Renal cortical epithelial cell (primary cell): Measurements from ENCODE around the gene CLCN2. TPM values are rescaled to one million over a fixed set of nuclear protein-coding genes. Genes with fewer than 3 reads are reported as not detected.

Source experiments
- DNase-seq: peaks from one replicate; pipeline ENCODE4 v3.0.0-alpha.2; 2011; ENCODE audit warnings: low read depth
- total RNA-seq: library from RNA; depleted of rRNA; stranded (reverse); fragments of >200 nt; gene quantifications from 2 replicates; pipeline ENCODE4 v1.2.3, GENCODE V29; 2014

The CLCN2 gene
- total RNA-seq, 1 donor from 2014 or later: 3.5 TPM

DNA sequence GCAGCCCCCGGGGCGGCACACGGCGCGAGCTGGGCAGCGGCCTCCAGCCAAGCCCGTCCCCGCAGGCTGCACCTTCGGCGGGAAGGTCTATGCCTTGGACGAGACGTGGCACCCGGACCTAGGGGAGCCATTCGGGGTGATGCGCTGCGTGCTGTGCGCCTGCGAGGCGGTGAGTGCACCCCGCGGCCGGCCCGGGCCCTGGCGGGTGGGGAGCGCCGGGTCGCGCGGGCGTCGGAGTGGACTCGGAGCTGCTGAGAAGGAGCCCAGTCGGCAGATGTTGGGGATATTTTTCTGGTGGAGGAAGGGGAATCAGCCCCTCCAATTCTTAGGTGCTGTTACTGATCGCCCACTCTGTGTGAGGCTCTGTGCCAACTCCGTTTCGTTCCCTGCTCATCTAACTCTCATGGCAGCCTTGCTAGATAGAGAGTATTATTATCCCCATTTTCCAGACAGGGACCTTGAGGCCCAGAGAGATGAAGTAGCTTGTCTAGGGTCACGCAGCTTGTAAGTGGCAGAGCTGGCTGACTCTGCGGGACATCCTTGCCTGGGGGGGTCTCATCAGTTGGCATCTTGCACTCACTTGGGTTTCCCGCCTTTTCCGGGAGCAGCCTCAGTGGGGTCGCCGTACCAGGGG is 19.3 kb upstream of the CLCN2 start:
- no peak for DNase-seq

DNA sequence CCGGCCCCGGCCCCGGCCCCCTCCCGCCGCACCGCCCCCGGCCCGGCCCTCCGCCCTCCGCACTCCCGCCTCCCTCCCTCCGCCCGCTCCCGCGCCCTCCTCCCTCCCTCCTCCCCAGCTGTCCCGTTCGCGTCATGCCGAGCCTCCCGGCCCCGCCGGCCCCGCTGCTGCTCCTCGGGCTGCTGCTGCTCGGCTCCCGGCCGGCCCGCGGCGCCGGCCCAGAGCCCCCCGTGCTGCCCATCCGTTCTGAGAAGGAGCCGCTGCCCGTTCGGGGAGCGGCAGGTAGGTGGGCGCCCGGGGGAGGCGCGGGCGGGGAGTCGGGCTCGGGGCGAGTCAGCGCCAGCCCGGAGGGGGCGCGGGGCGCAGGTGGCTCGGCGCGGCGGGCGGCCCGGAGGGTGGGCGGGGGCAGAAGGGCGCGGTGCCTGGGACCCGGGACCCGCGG is 18.8 kb upstream of the CLCN2 start:
- no peak for DNase-seq

DNA sequence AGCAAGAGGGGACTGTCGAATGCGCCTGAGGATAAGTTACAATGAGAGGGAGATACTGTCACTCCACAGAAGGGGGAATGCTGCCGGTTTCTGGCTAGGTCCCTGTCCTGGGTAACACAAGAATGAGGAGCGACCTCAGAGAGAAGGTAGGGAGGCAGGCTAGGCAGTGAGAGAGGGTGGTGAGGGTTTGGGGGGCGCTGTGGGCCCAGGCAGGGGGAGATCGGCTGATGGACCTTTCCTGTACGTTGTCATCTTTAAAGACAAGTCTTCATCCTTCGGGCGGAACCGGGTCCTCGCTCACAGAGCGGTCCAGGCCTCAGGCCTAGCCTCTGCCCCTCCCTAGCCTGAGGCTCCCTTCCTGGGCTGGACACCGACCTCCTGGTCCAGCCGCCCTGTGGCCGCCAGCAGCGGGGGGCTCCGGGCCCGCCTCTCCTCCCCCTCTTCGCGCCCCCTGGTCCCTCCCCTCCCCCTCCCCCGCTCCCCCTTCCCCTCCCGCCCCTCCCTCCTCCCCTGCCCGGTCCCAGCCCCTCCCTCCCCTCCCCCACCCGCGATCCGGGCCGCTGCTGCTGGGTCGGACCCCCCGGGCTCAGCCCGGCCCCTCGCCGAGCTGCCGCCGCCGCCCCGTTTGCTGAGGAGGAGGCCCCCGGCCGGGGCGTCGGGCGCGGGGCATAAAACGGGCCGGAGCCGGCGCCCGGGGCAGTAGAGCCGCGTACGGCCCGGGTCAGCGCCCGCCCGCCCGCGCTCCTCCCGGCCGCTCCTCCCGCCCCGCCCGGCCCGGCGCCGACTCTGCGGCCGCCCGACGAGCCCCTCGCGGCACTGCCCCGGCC is 18.2 kb upstream of the CLCN2 start, which contains the start of gene CHRD:
CHRD (plus strand) TSS at position 697 of the 827 bp plus-strand sequence. CDS start 265 bp downstream, outside the sequence.
- DNase-seq: no peak

DNA sequence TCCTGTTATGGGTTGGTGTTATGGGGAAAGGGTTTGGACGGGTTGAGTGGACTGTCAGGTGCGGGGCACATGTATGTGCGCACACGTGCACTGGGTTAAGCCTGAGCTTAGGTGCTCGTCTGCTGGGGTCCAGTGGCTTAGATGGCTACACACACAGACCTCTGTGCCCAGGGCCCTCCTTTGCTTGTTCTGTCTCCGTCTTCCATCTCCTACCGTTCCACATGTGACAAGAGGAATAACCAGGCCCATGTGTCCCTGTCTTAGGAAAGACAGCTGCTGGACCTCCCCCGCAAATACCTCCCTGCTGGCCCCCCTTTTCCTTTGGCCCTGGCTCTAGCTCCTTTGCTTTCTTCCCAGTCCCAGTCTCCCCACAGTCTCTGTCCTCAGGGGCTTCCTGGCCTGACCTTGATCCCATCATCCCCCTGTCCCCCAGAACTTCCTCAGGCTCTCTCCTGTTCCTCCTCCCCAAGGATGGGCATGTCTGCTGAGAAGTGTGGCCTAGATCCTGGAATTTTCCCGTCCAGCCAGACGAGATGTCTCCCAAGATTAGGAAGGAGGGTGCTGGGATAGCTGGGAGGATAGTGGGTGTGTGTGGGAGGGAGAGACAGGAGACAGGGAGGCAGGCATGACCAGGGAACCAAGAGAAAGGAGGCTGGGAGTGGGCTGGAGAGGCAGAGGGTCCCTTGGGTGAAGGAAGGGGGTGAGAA is 17.4 kb upstream of the CLCN2 start:
- no peak for DNase-seq

DNA sequence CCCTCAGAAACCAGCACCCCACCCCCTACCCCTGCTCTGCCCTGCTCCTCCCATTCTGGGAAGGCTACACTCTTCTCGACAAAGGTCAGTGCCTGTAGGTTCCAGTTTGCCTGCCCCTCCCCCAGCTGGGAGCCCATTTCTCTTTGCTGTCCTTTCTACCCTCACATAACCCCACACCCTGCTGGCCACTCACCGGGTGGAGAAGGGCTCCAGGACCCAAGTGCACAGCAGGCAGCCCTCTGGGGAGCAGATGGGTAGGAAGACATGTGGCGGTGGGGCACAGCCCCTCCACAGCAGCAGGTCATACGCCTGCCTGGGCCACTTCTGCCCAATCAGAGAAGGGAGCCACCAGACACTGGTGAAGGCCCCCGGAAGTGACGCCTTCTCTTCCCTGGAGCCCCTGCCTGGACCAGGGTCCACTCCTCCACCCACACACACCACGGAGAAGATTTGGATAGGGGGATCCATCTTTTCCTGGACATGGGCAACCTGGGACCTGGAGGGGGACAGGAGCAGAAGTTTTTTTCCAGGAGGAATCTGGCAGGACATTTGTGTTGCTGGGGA is 16.6 kb upstream of the CLCN2 start, which contains the start of gene THPO:
THPO (minus strand) TSS at position 326 of the 564 bp plus-strand sequence. CDS start 1,948 bp downstream, outside the sequence.
- DNase-seq: peak; percentile 43

DNA sequence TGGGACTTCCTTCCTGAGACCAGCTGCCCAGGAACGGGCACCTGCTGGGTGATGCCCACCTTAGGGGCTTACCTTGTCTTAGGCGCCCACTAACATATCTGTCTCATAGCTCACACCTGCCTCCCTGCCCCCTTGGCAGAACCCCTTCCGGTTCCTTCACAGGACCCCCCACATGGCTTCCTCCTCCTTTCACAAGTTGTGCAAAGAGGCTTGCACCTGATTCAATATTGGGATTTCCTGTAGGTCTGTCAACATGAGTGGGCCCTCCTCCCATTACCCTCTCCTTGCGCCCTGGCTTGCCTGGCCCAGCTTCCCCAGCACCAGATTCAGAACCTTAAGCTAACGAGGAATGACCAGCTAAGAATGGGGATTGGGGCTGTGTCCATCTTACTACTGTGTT is 16.0 kb upstream of the CLCN2 start:
- DNase-seq: no peak

DNA sequence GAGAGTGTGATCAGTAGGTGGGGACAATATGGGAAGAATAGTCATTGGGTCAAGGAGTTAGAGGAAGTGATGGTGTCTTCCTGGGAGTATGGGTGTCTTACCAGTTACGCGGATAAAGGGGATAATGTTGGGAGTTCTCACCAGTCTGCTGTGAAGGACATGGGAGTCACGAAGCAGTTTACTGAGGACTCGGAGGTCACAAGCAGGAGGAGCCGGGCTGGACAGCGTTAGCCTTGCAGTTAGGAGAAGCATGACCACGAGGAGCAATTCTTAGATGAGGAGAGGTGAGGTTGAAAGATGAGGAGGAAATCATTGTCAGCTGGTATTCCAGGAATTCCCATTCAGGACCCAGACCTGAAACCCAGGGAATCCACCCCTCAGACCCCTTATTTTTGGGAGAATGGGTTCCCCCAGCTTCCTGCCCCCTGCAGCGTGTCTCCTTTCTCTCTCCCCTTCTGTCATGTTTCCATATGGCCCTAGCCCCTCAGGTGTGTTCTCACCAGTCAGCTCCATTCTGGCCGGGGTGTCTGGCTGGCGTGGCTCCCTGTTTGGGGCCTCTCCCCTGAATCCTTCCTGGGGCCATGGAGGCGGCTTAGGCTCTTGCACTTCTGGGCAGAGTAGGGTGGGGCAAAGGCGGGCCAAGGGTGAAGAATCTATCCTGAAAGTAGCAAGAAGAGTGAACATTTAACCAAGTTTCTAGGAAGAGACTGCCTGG is 14.5 kb upstream of the CLCN2 start:
- DNase-seq: no peak

DNA sequence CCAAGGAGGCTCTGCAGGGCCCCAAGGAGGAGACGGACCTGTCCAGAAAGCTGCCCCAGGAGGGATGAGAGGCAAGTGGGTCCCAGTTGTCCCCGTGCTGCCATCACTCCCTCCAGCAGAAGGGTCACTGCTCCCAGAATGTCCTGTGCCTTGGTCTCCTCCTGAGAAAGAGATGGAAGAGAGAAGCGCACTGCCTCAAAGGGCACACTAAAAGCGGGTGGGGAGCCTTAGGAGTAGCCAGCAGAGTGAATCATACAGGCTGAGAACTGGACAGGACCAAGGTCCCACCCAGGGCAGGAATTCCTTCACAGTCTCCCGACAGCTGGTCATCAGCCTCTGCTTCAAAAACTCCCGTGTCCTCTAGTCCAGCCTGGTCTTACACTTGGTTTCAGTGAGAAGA is 12.0 kb upstream of the CLCN2 start:
- DNase-seq: no peak

DNA sequence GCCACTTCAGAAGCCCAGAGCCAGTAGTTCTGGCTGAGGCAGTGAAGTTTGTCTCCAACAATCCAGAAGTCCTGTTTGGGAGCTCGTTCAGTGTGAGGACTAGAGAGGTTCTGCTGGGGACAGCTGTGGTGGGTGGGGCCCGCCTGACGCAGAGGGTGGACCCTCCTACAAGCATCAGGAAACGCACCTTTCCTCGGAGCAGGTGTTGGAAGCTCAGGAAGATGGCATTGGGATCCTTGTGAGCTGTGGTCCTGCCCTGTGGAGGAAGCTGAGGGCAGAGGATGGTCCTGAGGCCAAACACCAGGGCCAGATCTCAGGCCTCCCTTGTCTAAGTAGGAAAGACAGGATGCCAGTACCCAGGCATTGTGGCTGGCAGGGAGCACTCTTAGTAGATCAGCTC is 11.5 kb upstream of the CLCN2 start:
- DNase-seq: no peak

DNA sequence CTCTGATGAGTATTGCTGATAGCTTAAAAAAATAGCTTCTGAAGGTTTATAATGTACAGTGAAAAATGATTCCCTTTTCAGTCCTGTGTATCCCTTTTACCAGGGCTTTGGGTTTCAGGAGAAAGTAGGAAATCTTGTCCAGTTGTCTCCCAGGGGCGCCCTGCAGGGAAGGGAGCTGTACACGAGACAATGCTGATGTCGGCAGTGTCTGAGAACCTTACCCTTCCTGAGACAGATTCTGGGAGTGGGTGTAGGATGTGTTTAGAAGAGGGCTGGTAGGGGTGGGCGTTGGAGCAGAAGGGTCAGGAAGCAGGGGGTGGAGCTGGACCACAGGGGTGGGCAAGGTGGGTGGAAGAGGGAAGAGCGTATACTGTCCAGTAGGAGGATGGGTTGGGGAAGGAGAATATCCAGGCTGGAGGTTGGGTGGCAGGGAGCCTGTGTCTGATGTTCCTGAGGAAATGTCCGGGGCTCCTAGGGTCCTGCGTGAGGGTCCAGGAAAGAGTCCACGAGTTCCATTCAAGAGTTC is 11.0 kb upstream of the CLCN2 start:
- no peak for DNase-seq

DNA sequence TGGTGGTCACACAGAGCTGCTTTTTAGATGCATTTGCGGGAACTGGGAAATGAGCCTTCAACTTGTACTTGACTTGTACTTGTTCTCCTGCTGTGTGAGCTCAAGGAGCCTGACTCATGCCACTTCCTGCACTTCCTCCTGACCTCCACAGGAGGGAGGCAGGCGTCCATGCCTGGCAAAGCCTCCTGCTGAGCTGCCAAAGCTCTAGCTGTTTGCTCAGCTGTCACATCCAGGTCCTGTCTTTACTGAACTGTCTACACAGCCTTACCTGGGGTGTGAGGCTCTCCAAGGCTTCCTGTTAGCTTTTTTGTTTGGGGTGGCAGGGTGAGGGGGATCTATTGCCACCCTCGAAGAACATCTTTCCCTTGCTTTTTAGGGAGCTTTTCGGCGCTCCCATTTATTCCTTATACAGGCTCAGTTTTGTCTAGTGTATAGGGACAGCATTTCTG is 10.2 kb upstream of the CLCN2 start:
- peak; percentile 84 for DNase-seq

DNA sequence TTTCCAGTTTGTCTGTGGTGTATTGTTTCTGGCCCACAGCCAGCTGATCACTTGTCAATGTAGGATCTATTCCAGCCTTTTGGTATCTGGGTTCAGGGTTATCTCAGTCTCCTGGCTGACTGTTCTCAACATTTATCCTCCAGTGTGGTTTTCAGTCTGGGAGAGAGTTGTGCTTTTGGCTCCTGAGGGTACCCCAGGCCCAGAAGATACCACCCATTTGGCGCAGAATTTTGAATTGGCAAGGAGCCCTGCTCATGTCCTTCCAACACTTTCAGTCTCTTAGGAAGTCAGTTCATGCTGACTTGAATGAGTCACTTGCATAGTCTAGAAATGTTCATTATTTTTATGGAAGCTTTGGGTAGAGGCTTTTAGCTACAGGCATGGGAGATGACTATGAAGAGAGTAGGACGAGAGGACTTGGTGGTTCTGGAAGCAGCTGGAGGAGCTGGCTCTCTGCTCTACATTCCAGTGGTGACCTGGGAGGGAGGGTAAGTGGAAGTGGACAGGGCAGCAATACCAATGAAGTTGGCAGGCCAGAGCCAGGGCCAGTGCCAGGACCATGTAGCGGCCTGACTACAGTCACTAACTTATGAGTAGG is 7.3 kb upstream of the CLCN2 start:
- peak; percentile 14 for DNase-seq

DNA sequence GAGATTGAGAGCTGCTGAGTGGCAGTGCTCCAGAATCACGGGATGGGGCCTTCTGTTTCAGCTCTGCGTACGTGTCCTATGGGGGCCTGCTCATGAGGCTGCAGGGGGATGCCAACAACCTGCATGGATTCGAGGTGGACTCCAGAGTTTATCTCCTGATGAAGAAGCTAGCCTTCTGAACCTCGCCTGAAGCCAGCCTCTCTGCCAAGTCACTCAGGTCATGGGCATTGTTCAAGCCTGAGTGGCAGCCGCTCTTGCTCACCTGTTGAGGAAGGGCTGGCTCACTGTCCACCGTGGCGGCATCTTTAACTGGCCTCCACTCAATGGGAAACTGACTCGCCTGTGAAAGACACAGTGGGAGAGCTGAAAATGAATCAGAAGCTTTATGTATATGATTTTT is 6.7 kb upstream of the CLCN2 start:
- DNase-seq: no peak

DNA sequence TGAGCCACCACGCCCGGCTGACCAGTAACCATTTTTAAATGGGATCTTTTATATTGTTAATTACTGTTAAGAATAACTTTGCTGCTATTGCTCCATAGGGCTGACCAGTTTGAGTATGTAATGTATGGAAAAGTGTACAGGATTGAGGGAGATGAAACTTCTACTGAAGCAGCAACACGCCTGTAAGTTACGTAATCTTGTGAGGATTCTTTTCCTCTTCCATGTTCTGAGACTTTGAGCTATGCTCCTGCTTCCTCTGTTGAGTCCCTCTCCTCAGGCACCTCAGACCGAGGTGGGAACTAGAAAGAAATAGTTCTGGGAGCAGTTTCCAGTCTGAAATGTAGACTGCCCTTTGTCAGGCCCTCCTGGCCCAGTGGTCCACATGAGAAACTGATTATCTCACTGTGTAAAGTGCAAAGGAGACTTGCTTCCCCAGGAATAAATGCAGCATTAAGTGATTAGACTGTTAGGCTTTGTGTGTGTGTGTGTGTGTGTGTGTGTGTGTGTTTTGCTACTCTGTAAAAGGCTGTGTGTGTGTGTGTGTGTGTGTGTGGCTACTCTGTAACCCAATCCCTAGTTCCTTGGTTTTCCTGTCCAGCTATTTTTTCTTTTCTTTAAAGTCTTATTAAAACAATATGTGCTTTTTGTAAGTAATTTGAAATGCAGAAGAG is 5.3 kb upstream of the CLCN2 start:
- no peak for DNase-seq

DNA sequence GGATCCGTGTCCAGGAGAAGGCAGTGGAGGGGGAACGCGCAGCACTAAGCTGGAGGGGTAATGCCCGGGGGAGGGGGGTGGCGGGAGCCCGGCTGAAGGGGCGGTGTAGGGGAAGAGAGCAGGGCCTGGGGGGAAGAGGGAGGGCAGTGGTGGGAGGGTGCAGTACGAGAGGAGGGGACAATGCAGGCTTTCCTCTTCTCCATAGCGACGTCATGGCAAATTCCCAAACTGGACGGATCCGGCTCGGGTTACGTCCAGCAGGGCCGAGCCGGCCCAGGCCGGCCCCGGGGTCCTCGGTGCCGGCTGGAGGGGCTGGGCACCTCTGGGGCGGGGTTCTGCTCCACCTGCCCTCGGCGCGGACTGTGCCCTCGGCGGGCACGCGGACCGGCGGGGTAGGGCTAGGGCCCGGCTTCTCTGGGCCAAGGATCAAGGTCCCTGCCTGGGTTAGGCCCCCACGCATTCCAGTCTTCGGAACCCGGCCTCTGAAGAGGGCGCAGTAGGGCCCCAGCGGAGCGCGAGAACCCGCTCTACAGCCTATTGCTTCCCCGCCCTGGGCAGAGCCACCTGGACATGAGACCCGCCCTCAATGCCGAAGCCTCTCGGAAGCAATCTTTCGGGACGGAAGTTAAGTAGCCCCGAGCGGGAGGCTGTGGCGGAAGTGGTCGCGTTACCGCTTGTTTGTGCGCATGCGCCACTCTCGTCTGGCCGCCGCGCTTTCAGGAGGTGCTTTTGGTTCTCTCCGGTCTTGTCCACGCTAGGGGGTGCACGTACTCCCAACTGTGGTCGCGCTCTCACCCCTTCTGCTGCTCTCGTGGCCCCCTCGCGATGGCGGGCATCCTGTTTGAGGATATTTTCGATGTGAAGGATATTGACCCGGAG is 1.5 kb upstream of the CLCN2 start:
- DNase-seq: peak; percentile 94

DNA sequence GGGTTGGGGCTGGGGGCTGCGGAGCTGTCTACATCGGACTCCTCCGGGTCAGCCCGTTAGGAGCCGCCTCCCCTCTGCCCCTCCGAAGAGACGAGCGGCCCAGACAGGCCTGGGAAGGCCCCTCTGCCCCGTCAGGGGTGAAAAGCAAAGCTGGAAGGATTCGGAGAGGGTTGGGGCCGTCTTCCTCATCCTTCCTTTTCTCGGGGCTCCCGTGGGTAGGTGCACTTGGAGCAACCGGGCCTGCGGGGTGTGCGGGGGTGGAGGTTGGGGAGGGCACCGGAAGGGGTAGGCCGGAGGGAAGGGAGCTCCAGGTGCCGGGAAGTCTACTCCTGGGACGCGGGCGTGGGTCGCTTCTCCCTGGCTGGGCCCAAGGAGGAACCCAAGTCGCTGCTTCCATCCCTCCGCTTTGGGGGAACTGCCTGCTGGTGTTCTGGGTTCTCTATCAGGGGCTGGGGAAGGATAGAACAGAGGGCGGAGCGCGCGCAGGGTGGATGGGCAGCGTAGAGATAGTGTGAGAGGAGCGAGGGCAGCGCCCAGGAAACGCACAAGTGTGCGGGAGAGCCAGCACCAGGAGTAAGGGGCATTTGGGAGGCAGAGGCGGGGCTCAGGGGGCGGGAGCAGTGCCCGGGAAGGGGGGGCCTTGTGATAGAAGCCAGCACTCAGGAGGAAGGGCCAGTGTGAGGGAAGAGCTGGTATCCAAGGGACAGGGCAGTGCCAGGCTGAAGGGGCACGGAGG is 695 bp upstream of the CLCN2 start:
- no peak for DNase-seq

DNA sequence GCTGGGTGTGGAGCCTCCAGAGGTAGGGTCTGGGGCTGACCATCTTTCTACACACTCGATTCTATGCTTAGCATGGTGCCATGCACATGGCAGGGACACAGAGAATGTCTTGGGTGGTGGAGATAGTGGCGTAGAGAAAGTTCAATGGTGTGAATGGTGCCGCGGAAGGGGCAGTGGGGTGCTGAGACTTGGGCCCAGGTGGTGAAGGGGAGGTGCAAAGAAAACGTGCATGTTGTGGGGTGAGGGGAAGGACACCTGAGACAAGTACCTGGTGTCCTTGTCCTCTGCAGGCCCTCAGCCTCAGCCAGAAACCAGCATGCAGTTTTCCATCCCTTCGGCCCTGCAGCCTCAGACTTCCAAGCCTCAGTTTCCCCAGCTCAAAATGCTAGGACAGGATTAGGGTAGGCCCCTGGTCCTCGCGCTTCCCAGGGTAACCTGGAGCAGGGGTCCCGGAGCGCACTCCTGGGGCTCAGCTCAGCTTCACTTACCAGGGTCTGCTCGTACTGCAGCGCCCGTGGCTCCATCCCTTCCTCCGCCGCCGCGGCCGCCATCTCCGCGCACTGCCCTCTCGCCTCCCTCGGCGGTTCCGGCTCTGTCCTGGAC is 375 bp downstream of the CLCN2 start:
- no peak for DNase-seq
